ENCODE measurements around the gene HNRNPA1.
"Not testable (repeated sequence)": the region's sequence is repeated elsewhere in the genome, so short reads cannot be mapped to it uniquely, and the experiment has no call there.

The HNRNPA1 gene

DNA sequence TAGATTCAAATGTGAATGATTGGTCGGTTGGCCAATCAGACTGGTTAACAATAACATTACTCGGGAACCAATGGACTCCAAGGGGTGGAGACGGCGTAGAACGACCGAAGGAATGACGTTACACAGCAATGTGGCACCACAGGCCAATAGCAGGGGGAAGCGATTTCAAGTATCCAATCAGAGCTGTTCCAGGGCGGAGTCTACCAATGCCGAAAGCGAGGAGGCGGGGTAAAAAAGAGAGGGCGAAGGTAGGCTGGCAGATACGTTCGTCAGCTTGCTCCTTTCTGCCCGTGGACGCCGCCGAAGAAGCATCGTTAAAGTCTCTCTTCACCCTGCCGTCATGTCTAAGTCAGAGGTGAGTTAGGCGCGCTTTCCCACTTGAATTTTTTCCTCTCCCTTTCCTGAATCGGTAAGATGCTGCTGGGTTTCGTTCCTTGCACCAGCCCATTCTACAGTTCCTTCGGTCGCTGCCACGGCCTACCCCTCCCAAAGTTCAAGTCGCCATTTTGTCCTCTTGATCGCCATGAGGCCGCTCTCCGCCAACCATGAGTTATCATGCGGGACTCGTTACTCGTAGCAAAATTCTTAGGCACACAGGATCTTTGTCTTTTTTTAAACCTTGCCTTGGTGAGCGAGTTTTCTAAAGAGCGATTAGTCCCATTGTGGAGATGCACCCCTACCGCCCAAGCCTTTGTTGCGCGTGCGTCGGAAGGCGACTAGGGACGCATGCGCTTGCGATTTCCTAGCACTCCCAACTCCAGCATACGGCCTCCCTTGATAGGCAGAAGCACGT, at the start of gene HNRNPA1:
TSS of gene HNRNPA1 (plus strand) at position 259 of the 793 bp plus-strand sequence. CDS start at position 341, 82 bp downstream.
- DNase-seq = peak; percentile 97 to 98

DNA sequence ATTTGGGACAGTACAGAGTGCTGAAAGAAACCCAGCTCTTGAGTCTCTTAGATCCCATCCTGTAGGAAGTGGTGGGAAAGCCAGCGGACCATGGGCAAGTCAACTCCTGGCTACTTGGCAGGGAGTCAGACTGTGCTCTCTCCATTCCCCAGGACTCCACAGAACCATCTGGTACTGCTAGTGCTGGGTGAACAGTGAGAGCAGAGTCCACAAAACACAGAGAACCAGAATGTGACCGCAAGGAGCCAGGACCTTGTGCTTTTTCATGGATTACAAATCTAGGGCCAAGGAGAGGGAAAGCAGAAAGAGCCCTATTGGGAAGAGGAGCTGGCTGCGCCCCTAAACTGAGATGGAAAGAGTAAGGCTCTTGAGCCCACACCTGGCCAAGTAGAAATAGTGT, 49.3 kb upstream of the HNRNPA1 start:
- DNase-seq = not testable (repeated sequence)

- no peak for DNase-seq
These were observed 47.7 kb upstream of the HNRNPA1 start for GRCh38 chr12:54232790-54233189.

DNA sequence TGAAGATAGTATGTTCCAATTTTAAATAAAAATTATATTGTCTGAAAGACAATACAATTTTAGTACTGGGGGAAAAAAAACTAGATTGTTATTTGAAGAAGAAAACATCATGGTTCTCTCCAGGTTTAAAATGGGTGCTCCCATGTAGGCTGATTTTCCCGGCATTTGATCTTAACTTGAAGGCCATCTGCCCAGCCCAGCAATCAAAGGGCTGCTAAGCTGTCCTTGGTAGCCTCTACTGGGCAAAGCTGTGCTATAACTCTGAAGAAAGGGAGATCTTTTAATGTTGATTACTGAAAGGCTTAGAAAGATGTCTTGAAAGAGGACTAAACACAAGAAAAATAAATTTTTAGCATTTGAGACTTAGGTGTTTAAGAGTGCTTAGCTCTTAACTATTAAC, 42.0 kb upstream of the HNRNPA1 start:
- no peak for DNase-seq

DNA sequence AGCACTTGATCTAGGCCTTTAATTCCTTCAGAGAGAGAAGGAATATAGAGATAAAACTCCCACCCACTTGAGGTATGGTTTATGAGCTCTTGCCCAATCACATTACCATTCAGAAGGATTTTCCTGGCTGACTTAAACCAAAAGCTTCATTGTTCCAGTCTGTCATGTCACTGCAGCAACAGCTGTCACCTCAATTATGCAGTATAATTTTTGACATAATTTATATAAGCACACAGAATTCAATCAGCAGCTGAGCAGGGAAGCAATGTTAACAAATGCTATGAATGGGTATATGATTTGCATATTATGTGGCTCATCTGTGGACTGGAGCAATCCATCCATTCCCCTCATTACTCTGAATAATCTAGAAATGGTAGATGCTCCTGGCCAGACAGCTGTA, 40.9 kb upstream of the HNRNPA1 start:
- DNase-seq = no peak

- DNase-seq = no peak
These were observed 40.4 kb upstream of the HNRNPA1 start for GRCh38 chr12:54240129-54240528.

DNA sequence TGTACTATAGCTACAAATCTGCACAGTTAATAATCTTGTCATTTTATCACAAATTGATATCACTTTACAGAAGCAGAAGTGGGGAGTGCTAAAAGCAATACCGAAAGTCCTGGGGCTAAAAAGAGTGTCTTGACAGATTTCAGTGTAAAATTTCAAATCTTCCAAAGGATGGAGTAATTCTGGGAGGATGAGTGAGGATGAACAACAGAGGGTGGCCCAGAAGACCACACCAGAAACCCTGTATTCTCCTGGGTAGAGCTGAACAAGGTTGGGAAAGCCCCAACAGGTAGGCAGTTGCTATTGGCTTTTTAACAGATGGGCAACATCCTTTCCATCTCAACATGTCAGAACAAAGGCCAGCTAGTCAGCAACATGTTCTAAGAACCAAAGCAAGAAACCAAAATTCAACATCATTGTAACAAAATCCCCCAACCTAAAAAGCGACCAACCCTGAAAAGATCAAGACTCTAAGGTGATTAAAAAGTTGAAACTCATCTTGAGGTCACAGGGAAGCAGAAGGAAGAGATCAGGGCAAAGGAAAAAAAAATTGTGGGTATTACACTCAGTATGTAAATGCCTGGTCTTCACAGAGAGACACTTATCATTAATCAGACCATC, 39.4 kb upstream of the HNRNPA1 start:
- DNase-seq = no peak

GRCh38 chr12:54246011-54246641, 34.4 kb upstream of the HNRNPA1 start:
- DNase-seq = no peak

DNA sequence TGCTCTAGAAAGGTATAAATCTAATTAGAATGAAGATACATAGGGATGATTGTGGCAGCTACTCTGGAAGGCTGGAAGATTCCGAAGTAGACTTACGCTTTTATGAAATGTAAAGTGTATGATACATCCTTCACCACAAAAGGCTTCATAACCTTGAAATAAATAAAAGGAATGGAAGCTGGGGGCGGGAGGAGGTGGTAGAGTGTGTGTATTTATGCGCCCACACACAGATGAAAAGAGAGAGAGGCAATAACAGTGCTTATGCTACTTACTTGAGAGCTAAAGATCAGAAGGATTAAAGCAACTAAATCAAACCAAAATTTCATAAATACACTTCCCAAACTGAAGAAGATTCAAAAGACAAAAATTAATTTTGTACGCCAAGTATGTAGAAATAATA, 31.0 kb upstream of the HNRNPA1 start:
- no peak for DNase-seq

GRCh38 chr12:54251667-54252284, 28.8 kb upstream of the HNRNPA1 start:
- DNase-seq = no peak

- no peak for DNase-seq
These were observed 27.3 kb upstream of the HNRNPA1 start for GRCh38 chr12:54253240-54253639.

DNA sequence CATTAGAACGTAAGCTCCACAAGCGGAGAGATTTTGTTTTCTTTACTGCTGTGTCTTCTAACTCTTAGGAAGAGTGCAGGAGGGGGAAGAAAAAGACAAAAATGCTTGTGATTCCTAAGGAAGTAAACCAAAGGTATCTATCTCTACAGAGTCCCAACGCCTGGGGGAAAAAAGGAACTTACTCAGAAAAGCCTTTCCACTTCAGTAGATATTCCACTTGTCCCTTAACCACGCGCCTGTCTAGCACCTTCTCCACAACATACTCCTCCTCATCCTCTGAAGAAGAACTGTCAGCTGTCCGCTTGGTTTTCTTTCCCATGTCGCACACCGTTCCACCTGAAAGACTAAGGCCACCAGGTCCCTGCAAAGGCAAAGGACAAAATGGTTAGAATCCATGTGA, 23.2 kb upstream of the HNRNPA1 start:
- DNase-seq = no peak

GRCh38 chr12:54258201-54258681, 22.3 kb upstream of the HNRNPA1 start:
- no peak for DNase-seq

GRCh38 chr12:54259194-54260011, 21.1 kb upstream of the HNRNPA1 start:
- DNase-seq = peak; percentile 36 to 75

DNA sequence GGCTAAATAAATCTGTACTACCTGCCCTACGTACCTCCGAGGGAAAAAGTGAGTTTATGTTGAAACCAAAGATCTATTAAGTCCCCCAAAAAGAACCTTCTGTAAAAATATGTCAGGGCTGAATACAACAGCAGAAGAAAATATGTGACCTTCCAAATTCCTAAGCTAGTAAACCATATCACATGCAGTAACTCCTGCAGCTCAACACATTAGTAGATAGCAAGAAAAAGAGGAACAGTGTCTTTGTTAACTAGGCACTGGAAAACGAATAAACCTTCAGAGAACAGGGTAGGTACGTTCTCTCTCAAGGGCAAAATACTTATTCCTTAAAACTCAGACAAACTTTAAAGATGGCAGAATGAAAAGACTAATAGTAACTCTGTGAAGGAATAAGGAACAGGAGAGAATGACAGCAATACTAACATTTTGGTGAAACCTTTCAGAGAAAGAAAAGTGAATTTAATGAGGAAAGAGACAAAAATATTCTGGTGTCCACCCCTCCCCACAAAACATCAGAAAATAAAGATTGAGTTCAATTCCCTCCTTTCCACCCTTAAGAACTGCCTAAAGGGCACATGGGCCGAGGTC, 18.6 kb upstream of the HNRNPA1 start:
- no peak for DNase-seq

- DNase-seq = no peak
These were observed 18.1 kb upstream of the HNRNPA1 start for GRCh38 chr12:54262403-54262925.

DNA sequence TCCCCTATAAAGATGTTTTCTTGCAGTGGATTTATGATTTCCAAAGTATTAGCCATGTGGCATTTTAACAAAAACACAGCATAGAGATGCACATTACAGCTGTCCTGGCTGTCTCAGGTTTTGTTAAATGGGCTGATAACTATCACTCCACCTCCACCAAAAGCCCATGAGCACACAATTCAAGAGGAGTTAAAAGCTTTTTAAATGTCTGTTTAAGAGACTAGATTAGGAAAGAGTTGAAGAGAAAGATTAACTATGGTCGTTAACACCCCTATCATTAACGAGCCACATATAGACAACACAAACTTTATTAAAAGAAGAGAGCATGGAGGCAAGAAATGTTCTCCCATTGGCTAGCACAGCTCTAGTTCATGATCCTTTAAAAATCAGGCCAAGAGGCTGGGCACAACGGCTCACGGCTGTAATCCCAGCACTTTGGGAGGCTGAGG, 15.1 kb upstream of the HNRNPA1 start:
- no peak for DNase-seq

DNA sequence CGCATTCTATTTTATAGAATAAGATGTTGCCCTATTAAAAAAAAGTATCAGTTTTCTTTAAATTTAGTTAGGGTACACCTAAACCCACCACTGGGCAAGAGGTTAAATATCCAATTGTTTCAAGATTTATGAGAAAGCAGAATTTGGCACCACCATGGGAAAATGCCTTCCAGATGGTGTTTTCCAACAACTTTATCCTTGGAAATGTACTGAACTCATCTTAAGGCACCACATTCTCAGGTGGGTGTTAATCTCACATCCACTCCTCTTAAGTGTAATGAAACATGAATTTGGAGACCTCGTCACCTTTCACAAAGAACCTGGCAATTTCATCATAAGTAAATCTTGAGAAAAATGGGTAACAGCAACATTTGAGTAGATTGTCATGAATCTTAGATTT, 13.7 kb upstream of the HNRNPA1 start:
- DNase-seq = no peak

DNA sequence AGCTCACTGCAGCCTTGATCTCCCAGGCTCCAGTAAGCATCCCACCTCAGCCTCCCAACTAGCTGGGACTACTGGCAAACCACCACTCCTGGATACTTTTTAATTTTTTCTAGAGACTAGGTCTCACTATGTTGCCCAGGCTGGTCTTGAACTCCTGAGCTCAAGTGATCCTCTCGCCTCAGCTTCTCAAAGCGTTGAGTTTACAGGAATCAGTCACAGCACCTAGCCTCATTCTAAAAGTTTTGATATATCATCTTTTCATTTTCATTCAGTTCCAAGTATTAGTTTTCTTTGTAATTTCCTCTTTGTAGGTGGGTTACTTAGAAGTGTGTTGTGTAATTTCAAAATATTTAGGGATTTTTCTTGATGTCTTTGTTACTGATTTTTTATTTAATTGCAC, 10.2 kb upstream of the HNRNPA1 start:
- no peak for DNase-seq

- no peak for DNase-seq
These were observed 8.3 kb upstream of the HNRNPA1 start for GRCh38 chr12:54272214-54272613.

- no peak for DNase-seq
These were observed 6.5 kb upstream of the HNRNPA1 start for GRCh38 chr12:54273981-54274380.

GRCh38 chr12:54276368-54276767, 4.2 kb upstream of the HNRNPA1 start:
- DNase-seq = no peak
